AG04450 (cell line): ENCODE measurements around the gene ITSN1. TPM values are rescaled to one million over a fixed set of nuclear protein-coding genes. Genes with fewer than 3 reads are reported as not detected.

Experiments used
- CTCF ChIA-PET: fragments of 300-600, 350-600 bp; formaldehyde crosslinking; extraction: SDS; loops from one replicate; lab custom pipeline; 2022; ENCODE audit warnings: antibody characterized with exemption, inconsistent platforms; lab: Charles Lee
- POLR2A ChIA-PET: fragments of 350-600 bp; formaldehyde crosslinking; extraction: SDS; loops from one replicate; lab custom pipeline; 2021; ENCODE audit warnings: antibody characterized with exemption, inconsistent platforms; lab: Yijun Ruan, JAX
- DNase-seq: peaks from one replicate; pipeline ENCODE4 v3.0.0-alpha.2; 2011; ENCODE audit warnings: low read depth, low spot score
- H3K27ac ChIP-seq: one replicate; pipeline ENCODE4 v1.5.1; 2012; ENCODE audit warnings: low read depth, low read length, control low read depth
- H3K27me3 ChIP-seq: one replicate; pipeline ENCODE4 v1.6.0; 2012; ENCODE audit warnings: low read length; ENCODE audit not compliant: control insufficient read depth, insufficient read depth
- H3K4me3 ChIP-seq: 2 replicates; pipeline ENCODE4 v1.5.1; 2011; ENCODE audit warnings: mild to moderate bottlenecking, low read depth, low read length, control low read depth
- H3K9me3 ChIP-seq: 2 replicates; pipeline ENCODE4 v1.5.1; 2012; ENCODE audit warnings: low read length; ENCODE audit not compliant: control insufficient read depth, insufficient read depth
- CTCF ChIP-seq: IDR thresholded peaks from 2 replicates; pipeline ENCODE4 v1.5.1; 2011; ENCODE audit warnings: low read depth, low read length, control low read depth, inconsistent platforms
- polyA plus RNA-seq: library from polyadenylated mRNA; depleted of rRNA; stranded (reverse); fragments of >200 nt; gene quantifications from 2 replicates; pipeline ENCODE4 v1.2.3, GENCODE V29; 2011

Gene ITSN1
- polyA plus RNA-seq, 1 experiment = 51.5 TPM

GRCh38 chr21:33644383-33645074 lies 2.2 kb downstream of the ITSN1 start:
- POLR2A ChIA-PET = interaction anchor here (0.5 to 0.9 kb wide), 4 partner anchors 76 to 255 kb away, joined by 3 to 6 read pairs (median 4); no protein-coding TSS in a partner anchor
- no peaks in the 10 kb centered on the region for H3K27me3 ChIP-seq
- TF ChIP-seq CTCF = no peak
- H3K4me3 ChIP-seq = peak overlapping the region; percentile 73
- H3K9me3 ChIP-seq = no peaks in the 10 kb centered on the region
- CTCF ChIA-PET = interaction anchor here (0.6 to 2.1 kb wide), 4 partner anchors 39 to 250 kb away, joined by 3 to 6 read pairs (median 4); no protein-coding TSS in a partner anchor
- no peak for DNase-seq
- H3K27ac ChIP-seq = peak overlapping the region; percentile 52

GRCh38 chr21:33645730-33646129 lies 3.4 kb downstream of the ITSN1 start:
- POLR2A ChIA-PET = interaction anchor here (0.9 kb wide), 1 partner anchor 253 kb away, joined by 4 read pairs; no protein-coding TSS in a partner anchor
- Histone ChIP-seq H3K27me3 (no peaks in the 10 kb centered on the region), H3K27ac (no peak overlapping the region), H3K4me3 (no peak overlapping the region), H3K9me3 (no peaks in the 10 kb centered on the region)
- DNase-seq = no peak
- TF ChIP-seq CTCF = no peak
- CTCF ChIA-PET = interaction anchor here (2.1 kb wide), 1 partner anchor 249 kb away, joined by 6 read pairs; no protein-coding TSS in a partner anchor

- TF ChIP-seq CTCF = no peak
- Histone ChIP-seq H3K9me3 (no peaks in the 10 kb centered on the region), H3K27ac (no peak overlapping the region), H3K4me3 (no peak overlapping the region), H3K27me3 (no peaks in the 10 kb centered on the region)
- POLR2A ChIA-PET = no interaction called here
- CTCF ChIA-PET = no interaction called here
- no peak for DNase-seq
Measured at GRCh38 chr21:33647587-33647986, 5.3 kb downstream of the ITSN1 start.

GRCh38 chr21:33648555-33648954 lies 6.3 kb downstream of the ITSN1 start:
- no peak for DNase-seq
- Histone ChIP-seq H3K27ac (no peak overlapping the region), H3K4me3 (no peak overlapping the region), H3K27me3 (no peaks in the 10 kb centered on the region), H3K9me3 (no peaks in the 10 kb centered on the region)
- POLR2A ChIA-PET = no interaction called here
- TF ChIP-seq CTCF = no peak
- CTCF ChIA-PET = no interaction called here

- CTCF ChIA-PET = interaction anchor here (1.0 kb wide), 1 partner anchor 84 kb away, joined by 3 read pairs; no protein-coding TSS in a partner anchor
- POLR2A ChIA-PET = no interaction called here
- no peak overlapping the region for H3K27ac ChIP-seq
Measured at GRCh38 chr21:33650230-33650629, 7.9 kb downstream of the ITSN1 start.

More at GRCh38 chr21:33650230-33650629, 7.9 kb downstream of the ITSN1 start:
- Histone ChIP-seq H3K27me3 (no peaks in the 10 kb centered on the region), H3K4me3 (no peak overlapping the region), H3K9me3 (no peaks in the 10 kb centered on the region)
- DNase-seq = no peak
- no peak for TF ChIP-seq CTCF
